ENCODE measurements around the gene RAP1GAP. TPM values are rescaled to one million over a fixed set of nuclear protein-coding genes. Genes with fewer than 3 reads are reported as not detected.

The RAP1GAP gene
- total RNA-seq (ENCODE audit: low replicate concordance) = 2.6 and 3.9 TPM in 2 replicates

GRCh38 chr1:21669258-21670058, at the start of gene RAP1GAP:
Gene RAP1GAP, minus strand, starts transcription at chr1:21669357. Its CDS starts 49,325 bp downstream, at chr1:21620032.
- H3K4me1 Mint-ChIP-seq = peaks cover 37% of the 10 kb centered on the region
- peak within 1 kb of the TSS; percentile 64 for H3K4me3 Mint-ChIP-seq
- DNase-seq (ENCODE audit: low spot score) = peak; percentile 79
- TF ChIP-seq EZH2phosphoT487 (IDR thresholded peaks at IDR 0.05) = no peak
- TF ChIP-seq EZH2 (IDR thresholded peaks at IDR 0.05) = peak; percentile 55
- no peaks in the 10 kb centered on the region for H3K36me3 ChIP-seq
- H3K9me3 ChIP-seq (ENCODE audit: low read depth) = no peaks in the 10 kb centered on the region
- no peak within 1 kb of the TSS for H3K9ac ChIP-seq
- H3F3A ChIP-seq (ENCODE audit: low read depth) = peaks cover 11% of the 10 kb centered on the region
- peak within 1 kb of the TSS; percentile 71 for H2AFZ ChIP-seq (replicated peaks)
- peak within 1 kb of the TSS; percentile 64 for H3K4me3 ChIP-seq
- no peaks in the 10 kb centered on the region for H3K79me2 ChIP-seq (ENCODE audit: low read depth)
- H3K27ac Mint-ChIP-seq = no peak within 1 kb of the TSS
- no peaks in the 10 kb centered on the region for H4K20me1 ChIP-seq (ENCODE audit: low read depth)
- no peaks in the 10 kb centered on the region for H3K9me3 Mint-ChIP-seq
- H3K36me3 Mint-ChIP-seq = no peaks in the 10 kb centered on the region
- no peak within 1 kb of the TSS for H3K27ac ChIP-seq
- peak within 1 kb of the TSS; percentile 99 for H3K4me2 ChIP-seq
- peaks cover 24% of the 10 kb centered on the region for H3K27me3 Mint-ChIP-seq (ENCODE audit: insufficient read depth, low read depth)
- peaks cover 9% of the 10 kb centered on the region for H3K4me1 ChIP-seq
- peaks cover 42% of the 10 kb centered on the region for H3K27me3 ChIP-seq

GRCh38 chr1:21716169-21716568, 47.0 kb upstream of the RAP1GAP start:
- Mint-ChIP-seq H3K9me3 (no peaks in the 10 kb centered on the region), H3K27me3 (ENCODE audit: insufficient read depth, low read depth) (peaks cover 2% of the 10 kb centered on the region), H3K36me3 (peaks cover 26% of the 10 kb centered on the region), H3K4me3 (no peak overlapping the region), H3K27ac (no peak overlapping the region), H3K4me1 (no peaks in the 10 kb centered on the region)
- Histone ChIP-seq H3K27me3 (no peaks in the 10 kb centered on the region), H4K20me1 (ENCODE audit: low read depth) (peaks cover 8% of the 10 kb centered on the region), H3F3A (ENCODE audit: low read depth) (peaks cover 9% of the 10 kb centered on the region), H2AFZ (replicated peaks) (no peak overlapping the region), H3K4me3 (no peak overlapping the region), H3K9me3 (ENCODE audit: low read depth) (no peaks in the 10 kb centered on the region), H3K9ac (no peak overlapping the region), H3K79me2 (ENCODE audit: low read depth) (no peaks in the 10 kb centered on the region), H3K36me3 (no peaks in the 10 kb centered on the region), H3K27ac (no peak overlapping the region), H3K4me2 (no peak overlapping the region), H3K4me1 (peaks cover 7% of the 10 kb centered on the region)
- DNase-seq (ENCODE audit: low spot score) = no peak
- TF ChIP-seq EZH2phosphoT487 (IDR thresholded peaks at IDR 0.05) (no peak), CTCF (IDR thresholded peaks at IDR 0.05) (no peak), EZH2 (IDR thresholded peaks at IDR 0.05) (no peak)

GRCh38 chr1:21707891-21708290, 38.7 kb upstream of the RAP1GAP start:
- no peak for TF ChIP-seq CTCF (IDR thresholded peaks at IDR 0.05)
- no peak for TF ChIP-seq EZH2 (IDR thresholded peaks at IDR 0.05)
- TF ChIP-seq EZH2phosphoT487 (IDR thresholded peaks at IDR 0.05) = no peak
- Histone ChIP-seq H3K9ac (no peak overlapping the region), H3K36me3 (no peaks in the 10 kb centered on the region), H2AFZ (replicated peaks) (no peak overlapping the region), H3K4me1 (peaks cover 34% of the 10 kb centered on the region), H3K9me3 (ENCODE audit: low read depth) (no peaks in the 10 kb centered on the region), H3F3A (ENCODE audit: low read depth) (peaks cover 38% of the 10 kb centered on the region), H3K4me3 (no peak overlapping the region), H3K27ac (no peak overlapping the region), H4K20me1 (ENCODE audit: low read depth) (peaks cover 26% of the 10 kb centered on the region), H3K79me2 (ENCODE audit: low read depth) (no peaks in the 10 kb centered on the region), H3K4me2 (no peak overlapping the region), H3K27me3 (no peaks in the 10 kb centered on the region)
- Mint-ChIP-seq H3K27ac (no peak overlapping the region), H3K4me1 (peaks cover 4% of the 10 kb centered on the region), H3K9me3 (no peaks in the 10 kb centered on the region), H3K4me3 (no peak overlapping the region), H3K36me3 (peaks cover 7% of the 10 kb centered on the region), H3K27me3 (ENCODE audit: insufficient read depth, low read depth) (no peaks in the 10 kb centered on the region)
- no peak for DNase-seq (ENCODE audit: low spot score)
